OCI-LY1 (cell line): ENCODE results near the gene RAE1.

Experiments
- EZH2 ChIP-seq: fragments of 200-600 bp; sonication (generic), shearing (Covaris generic); IDR thresholded peaks from 2 replicates; pipeline ENCODE4 v1.8.0; 2017; ENCODE audit warnings: borderline replicate concordance, mixed run types, mild to moderate bottlenecking, antibody characterized with exemption, low read length, moderate library complexity, mixed read lengths
- TF ChIP-seq, protein P1 (sequence below): fragments of 200-600 bp; sonication (generic), shearing (Covaris generic); IDR thresholded peaks from 2 replicates; pipeline ENCODE4 v1.5.1; 2017; ENCODE audit warnings: mild to moderate bottlenecking, antibody characterized with exemption, low read length, moderate library complexity, mixed read lengths

DNA sequence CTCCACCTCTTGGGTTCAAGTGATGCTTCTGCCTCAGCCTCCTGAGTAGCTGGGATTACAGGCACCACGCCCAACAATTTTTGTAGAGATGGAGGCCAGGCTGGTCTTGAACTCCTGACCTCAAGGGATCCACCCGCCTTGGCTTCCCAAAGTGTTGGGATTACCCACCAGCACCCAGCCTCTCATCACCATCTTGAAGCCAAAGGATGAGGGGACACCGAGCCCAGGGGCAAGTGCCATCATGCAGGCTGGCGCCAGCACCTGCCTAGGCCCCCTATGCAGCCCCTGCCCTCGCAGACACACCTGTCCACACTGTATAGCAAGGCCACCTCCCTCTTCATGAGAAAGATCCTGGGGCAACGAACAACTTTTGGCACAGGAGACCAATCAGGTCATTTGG is 34.9 kb downstream of the RAE1 start:
- TF ChIP-seq, protein P1, sequence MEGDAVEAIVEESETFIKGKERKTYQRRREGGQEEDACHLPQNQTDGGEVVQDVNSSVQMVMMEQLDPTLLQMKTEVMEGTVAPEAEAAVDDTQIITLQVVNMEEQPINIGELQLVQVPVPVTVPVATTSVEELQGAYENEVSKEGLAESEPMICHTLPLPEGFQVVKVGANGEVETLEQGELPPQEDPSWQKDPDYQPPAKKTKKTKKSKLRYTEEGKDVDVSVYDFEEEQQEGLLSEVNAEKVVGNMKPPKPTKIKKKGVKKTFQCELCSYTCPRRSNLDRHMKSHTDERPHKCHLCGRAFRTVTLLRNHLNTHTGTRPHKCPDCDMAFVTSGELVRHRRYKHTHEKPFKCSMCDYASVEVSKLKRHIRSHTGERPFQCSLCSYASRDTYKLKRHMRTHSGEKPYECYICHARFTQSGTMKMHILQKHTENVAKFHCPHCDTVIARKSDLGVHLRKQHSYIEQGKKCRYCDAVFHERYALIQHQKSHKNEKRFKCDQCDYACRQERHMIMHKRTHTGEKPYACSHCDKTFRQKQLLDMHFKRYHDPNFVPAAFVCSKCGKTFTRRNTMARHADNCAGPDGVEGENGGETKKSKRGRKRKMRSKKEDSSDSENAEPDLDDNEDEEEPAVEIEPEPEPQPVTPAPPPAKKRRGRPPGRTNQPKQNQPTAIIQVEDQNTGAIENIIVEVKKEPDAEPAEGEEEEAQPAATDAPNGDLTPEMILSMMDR, result no peak
- no peak for TF ChIP-seq EZH2
